HTERT RPE-1 (cell line): ENCODE measurements around the gene MYO7B.

Source experiments
- in situ Hi-C: fragments of 300-500 bp; cut with MboI; formaldehyde crosslinking; loops from 4 replicates; pipeline ENCODE4 v1.14.3; 2020; ENCODE audit warnings: low sequenced_read_pairs

The MYO7B gene

DNA sequence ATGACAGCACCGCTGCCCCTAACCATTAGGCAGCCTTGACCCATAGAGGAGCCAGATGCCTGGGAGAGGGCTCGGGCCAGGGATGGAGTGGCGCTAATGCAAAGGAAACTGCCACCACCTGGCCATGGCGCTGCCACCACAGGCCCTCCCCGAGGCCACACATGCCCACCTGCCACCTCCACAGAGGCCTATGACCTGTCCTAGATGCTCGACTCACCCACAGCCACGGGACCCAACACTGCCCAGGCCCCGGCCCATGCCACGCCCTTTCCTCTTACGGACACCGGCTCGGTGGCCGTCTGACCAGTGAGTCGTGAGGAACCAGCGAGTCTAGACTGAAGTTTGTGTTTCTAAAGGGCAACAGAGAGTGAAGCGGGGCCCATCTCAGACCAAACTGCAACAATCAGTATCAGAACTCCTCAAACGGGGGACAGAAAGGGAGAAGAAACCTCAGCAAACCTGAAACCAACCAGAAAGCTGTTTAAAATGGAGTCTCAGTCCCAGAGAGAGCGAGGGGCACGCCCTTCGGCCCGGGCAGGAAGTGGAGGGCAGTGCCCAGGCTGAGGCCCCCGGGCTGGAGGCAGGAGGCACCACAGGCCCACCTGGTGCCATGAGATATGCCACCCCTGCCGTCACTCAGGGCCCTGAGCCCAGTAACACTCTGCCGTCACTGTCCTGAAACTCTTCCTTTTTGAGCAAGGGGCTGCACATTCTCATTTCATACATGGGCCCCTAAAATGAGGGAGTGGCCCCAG is 111.2 kb downstream of the MYO7B start:
- in situ Hi-C loops, result no loop called here

DNA sequence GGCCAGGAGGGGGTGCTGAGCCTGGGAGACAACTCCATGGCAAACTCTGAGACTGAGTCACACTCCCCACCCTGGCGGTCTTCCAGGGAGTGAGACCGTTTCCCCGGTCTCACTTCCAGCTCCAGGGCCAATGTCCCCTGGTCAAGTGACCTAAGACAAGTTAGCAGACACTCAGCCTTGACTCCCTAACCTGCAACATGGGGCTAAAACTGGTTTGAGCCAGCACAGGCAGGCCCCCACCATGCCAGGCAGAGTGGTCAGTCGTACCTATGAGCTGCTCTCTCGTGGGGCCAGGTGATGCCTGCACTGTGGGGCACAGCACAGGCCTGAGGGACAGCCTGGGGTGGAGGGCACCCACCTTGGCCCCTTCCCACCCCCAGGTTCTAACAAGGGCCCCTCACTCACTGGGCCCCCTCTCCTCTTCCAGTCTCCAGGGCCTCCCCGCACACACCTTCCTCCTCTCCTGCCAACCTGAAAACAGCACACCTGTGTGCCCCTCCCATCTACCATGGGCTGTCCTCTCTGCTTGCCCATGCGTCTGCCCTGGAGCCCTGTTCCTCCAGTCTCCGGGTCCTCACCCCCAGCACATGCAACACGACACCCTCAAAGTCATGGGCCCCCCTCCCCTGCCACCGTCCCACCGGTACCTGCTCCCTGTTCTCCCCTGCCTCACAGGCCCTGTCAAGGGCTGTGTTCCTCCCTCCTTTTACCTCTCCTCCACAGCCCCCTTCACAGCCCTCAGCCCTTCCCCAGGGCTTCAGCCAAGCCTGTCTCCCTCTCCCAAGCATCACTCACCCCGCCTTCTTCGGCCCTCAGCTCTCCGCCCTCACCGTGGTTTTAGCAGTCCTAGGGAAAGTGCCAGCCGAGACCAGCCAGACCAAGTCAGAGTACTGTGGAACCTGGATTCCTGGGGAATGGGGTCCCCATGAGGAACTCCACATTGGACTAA is 112.0 kb downstream of the MYO7B start:
- in situ Hi-C loops, result no loop called here

DNA sequence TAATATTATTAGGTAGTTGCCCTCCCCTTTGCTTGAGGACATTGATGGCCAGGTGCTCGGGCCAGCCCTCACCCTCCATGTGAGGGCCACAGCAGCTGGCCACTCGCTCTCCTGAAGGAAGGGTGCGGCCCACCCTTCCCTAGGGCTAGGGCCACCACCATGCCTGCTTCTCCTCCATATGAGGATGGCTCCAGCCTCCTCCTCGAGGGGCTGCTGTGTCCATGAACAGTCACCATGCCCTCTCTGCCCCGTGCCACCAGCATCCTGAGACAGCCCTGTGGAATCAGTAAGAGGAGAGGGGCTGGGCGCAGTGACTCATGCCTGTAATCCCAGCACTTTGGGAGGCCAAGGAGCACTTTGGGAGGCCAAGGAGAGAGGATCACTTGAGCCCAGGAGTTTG is 112.8 kb downstream of the MYO7B start:
- in situ Hi-C loops, result no loop called here

DNA sequence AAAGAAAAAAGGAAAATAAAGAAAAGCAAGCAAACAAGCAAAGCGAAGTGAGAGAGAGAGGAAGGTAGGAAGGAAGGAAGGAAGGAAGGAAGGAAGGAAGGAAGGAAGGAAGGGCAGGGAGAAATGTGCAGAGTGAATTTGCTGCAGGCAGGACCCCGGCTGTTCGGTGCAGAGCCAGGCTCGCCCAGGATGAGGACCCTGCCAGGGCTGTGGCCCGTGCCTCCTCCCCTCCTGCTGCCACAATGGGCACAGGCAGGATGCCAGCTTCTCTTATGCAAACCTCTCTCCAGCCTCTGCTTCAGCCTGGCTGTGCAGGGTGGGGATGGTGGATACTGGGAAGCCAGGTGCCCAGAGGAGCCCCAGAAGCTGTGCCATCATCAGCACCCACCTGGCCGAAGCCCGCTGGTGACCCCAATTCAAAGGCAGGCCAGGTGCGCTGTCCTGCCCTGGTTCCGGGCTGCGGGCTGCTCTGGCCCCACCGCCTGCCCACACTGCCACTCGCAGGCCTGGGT is 113.7 kb downstream of the MYO7B start:
- in situ Hi-C loops, result no loop called here

DNA sequence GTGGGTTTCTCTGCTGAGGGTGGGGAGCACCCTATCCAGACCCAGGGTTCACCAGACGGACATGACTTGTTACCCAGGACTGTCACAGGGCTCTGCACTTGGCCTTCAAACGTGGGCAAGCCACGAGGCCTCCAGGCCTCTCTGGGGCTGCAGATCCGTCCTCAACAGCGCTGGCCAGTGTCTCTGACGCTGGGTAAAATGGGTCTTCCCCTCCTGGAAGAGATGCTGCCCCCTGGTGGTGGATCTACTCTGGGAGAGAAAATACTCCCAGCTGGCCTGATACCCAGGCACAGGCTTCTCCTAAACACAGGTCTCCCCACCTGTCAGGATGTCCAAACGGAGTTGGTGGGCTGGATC is 114.2 kb downstream of the MYO7B start:
- in situ Hi-C loops, result no loop called here

- in situ Hi-C loops, result no loop called here
Measured at GRCh38 chr2:127650041-127650784, 114.7 kb downstream of the MYO7B start.

DNA sequence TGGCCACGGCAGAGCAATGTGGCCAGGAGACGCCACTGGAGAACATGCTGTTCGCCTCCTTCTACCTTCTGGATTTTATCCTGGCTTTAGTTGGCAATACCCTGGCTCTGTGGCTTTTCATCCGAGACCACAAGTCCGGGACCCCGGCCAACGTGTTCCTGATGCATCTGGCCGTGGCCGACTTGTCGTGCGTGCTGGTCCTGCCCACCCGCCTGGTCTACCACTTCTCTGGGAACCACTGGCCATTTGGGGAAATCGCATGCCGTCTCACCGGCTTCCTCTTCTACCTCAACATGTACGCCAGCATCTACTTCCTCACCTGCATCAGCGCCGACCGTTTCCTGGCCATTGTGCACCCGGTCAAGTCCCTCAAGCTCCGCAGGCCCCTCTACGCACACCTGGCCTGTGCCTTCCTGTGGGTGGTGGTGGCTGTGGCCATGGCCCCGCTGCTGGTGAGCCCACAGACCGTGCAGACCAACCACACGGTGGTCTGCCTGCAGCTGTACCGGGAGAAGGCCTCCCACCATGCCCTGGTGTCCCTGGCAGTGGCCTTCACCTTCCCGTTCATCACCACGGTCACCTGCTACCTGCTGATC is 115.4 kb downstream of the MYO7B start:
- in situ Hi-C loops, result no loop called here

DNA sequence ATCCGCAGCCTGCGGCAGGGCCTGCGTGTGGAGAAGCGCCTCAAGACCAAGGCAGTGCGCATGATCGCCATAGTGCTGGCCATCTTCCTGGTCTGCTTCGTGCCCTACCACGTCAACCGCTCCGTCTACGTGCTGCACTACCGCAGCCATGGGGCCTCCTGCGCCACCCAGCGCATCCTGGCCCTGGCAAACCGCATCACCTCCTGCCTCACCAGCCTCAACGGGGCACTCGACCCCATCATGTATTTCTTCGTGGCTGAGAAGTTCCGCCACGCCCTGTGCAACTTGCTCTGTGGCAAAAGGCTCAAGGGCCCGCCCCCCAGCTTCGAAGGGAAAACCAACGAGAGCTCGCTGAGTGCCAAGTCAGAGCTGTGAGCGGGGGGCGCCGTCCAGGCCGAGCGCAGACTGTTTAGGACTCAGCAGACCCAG is 115.9 kb downstream of the MYO7B start:
- in situ Hi-C loops, result no loop called here

DNA sequence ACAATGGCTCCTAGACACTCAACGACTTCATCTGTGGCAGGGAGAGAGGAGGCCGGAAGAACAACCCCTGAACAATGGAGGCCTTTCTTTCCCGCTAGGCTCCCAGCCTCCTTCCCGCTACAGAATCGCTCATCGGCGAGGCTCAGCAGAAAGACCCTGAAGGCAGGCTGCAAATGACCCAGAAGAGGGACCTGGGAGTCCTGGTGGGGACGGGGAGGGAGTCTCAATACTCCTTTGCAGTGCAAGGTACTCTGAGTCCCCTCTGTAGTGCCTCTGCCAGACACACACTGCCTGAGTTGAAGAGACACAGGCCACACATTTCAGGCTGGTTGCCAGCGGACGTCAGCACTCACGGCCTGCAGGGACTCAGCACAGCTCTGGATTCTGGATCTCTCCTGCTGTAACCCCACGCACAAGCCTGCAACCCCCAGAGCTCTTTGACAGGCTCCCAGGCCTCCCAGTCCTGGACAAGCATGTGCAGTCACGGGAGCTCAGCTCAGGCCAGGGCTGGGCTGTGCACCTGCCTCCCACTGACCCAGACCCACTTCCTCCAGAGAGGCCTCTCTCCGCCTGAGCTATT is 116.6 kb downstream of the MYO7B start:
- in situ Hi-C loops, result no loop called here

- in situ Hi-C loops, result no loop called here
Measured at GRCh38 chr2:127652786-127653357, 117.4 kb downstream of the MYO7B start.

DNA sequence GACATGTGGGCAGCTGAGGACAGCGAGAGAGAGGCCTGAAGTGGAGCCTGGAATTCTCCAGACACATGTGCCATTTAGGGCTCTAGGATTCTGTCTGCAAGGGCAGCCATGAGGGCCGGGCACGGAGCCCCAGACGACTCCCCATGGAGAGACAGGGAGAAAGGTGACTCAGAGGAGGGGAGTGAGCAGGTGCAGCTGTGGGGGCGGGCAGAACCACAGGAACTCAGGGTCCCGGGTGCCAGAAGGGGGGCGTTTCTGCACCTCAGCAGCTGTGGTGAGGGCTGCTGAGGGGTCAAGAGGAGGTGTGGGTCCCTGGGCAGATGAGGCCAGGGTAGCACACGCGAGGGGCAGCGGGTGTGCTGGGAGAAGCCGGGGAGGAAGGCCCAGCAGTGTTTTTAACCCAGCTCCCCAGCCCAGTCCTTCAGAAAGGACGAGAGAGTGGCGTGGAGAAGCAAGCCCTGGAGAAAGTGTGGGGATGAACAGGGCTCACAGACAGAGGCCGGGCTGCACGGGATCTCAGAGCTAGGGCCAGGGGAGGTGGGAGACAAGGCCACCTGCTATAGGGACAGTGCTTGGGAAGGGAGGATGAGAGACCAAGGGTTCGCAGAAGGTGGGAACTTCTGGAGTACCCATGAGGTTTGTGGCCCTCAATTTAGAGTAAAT is 118.1 kb downstream of the MYO7B start:
- in situ Hi-C loops, result no loop called here

- in situ Hi-C loops, result no loop called here
Measured at GRCh38 chr2:127654084-127654837, 118.8 kb downstream of the MYO7B start.

DNA sequence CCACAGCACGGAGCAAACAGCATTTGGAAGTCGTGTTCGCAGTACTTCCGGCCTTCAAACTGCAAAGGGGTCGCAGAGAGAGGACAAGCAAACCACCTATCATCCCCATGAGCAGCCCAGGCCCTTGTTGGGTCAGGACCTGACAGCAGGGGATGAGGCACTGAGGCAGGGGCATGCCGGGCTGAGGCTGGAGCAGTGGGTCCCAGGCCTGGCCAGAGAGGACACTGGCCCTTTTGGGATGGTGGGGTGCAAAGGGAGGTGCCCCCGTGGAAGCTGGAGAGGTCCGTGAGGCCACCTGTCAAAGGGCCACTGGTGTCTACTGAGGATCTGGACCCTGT is 119.3 kb downstream of the MYO7B start:
- in situ Hi-C loops, result no loop called here

GRCh38 chr2:127655209-127656073 is 120.0 kb downstream of the MYO7B start:
- in situ Hi-C loops, result no loop called here

DNA sequence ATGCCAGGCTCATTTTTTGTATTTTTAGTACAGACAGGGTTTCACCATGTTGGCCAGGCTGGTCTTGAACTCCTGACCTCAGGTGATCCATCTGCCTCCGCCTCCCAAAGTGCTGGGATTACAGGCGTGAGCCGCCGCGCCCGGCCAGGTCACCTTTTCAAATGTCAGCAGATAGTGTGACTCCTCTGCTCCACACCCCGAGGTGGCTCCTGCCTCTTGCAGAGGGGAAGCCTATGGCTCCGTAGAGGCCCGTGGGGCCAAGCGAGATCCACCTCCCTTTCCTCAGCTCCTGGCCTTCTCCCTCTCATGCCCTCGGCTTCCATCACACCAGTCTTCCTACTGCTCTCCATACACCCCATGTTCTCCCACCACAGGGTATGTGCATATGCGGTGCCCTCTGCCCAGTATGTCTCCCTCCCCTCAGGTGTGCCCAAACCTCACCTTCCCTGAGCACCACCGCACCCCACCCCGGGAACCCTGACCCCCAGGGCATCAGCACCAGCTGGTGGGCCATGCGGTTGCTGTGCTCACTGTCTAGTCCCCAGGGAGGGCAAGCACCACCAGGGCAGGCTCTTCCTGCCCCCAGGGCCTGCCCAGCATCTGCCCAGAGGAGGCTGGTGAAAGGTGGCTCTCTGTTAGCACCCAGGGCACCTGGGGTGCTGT is 121.2 kb downstream of the MYO7B start:
- in situ Hi-C loops, result no loop called here

- in situ Hi-C loops, result no loop called here
Measured at GRCh38 chr2:127657232-127657595, 121.7 kb downstream of the MYO7B start.

DNA sequence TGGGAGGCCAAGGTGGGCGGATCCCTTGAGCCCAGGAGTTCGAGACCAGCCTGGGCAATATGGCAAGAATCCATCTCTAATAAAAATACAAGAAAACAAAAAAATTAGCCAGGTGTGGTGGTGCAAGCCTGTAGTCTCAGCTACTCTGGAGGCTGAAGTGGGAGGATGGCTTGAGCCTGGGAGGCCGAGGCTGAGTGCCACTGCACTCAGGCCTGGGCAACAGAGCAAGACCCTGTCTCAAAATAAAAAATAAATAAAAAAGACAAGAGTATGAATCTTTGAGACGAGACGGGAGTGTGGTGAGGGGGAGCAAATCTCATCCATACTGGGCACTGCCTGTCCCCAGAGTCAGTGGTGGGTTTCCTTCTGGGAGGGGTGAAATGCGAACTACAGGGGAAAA is 122.7 kb downstream of the MYO7B start:
- in situ Hi-C loops, result no loop called here
